Hindlimb muscle (tissue), 1 donor: ENCODE measurements around the gene ANAPC7. TPM values are rescaled to one million over a fixed set of nuclear protein-coding genes. Genes with fewer than 3 reads are reported as not detected.
"Not testable (repeated sequence)": the region's sequence is repeated elsewhere in the genome, so short reads cannot be mapped to it uniquely, and the experiment has no call there.

Experiments used
- DNase-seq: peaks from one replicate; pipeline ENCODE4 v3.0.0-alpha.2; 2013
- polyA plus RNA-seq: library from polyadenylated mRNA; unstranded; fragments of 120-200 nt; gene quantifications from one replicate; pipeline ENCODE4 v1.2.1, GENCODE V29; 2013; ENCODE audit not compliant: insufficient read length

ANAPC7 gene
- polyA plus RNA-seq, 1 donor = 62.6 TPM

DNA sequence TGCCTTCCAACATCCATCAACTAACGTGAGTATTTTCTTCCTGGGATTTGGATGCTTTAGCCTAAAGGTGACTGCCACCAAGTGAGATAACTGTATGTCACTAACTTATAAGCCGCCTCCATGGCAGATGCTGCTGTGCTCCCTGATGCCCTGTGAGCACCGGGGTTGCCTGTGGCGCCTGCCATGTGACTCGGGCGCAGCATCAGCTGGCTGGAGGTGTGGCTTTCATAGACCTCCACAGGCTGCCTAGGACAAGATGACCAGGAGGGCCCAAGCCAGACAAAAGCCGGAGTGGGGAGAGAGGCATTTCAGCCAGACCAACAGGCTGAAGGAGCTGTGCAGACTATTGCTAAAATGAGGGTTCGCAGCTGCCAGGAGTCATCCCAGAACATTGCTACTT is 55.7 kb downstream of the ANAPC7 start:
- DNase-seq = no peak

DNA sequence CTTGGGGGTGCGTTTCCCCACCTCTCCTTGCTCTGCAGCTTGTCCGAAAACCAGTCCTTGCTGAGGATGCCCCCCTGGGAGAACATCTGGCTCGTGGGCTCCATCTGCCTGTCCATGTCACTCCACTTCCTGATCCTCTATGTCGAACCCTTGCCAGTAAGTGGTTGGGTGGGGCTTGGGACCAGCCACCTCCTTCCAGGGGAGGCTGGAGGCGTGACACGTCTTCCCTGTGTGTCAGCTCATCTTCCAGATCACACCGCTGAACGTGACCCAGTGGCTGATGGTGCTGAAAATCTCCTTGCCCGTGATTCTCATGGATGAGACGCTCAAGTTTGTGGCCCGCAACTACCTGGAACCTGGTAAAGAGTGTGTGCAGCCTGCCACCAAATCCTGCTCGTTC is 57.5 kb downstream of the ANAPC7 start:
- no peak for DNase-seq

DNA sequence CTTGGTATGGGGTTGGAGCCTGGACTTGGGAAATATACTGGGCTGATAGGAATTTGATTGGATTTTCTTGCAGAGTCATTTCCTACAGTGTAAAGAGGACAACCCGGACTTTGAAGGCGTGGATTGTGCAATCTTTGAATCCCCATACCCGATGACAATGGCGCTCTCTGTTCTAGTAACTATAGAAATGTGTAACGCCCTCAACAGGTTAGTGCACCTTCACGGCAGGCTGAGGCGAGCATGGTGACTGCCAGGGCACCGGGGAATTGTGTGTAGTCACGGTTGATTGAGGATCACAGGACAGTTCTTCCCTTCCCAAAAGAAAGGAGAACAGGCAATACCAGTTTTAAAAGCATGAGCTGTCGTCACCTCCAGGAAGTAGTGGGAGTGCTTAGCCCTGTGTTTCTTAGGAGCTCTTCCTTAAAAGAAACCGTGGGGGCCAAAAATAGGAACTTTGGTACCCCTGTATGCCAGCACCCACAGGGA is 58.3 kb downstream of the ANAPC7 start:
- DNase-seq = no peak

- DNase-seq = no peak
Measured at GRCh38 chr12:110344657-110345056, 58.9 kb downstream of the ANAPC7 start.

DNA sequence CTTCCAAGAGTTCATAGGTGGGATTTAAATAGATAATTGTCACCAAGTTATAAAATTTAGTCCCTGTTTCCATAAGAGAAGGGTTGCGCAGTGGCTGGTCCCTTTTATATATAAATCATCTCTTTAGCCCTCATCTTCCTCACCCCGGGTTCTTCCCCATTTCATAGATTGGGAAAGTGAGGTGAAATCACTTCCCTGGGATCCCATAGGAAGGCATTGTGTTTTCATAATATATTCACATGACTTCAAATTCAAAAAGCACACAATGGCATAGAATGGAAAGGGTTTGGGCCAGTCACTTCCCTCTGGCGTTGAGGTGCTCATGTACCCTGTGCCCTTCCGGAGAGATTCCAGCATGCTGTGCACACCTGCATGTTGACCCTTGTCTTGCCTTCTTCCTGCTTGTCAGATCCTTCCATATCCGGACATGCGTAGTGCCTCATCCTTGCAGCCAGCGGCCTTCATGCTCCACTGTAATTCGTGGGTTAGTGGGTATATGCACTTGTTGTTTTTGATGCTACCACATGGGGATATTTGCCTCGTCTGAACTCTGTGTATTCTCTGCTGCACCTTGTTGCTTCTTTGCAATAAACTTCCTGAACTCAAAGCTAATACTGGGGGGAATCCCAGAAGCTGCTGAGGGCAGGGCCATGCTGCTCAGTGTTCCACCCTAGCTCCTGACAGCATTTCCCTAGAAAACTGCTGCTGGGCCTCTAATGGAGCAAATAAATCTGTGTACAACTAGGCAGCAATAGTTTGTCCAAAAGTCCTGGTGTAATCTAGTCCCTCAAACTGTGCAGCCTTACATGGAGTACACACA is 59.6 kb downstream of the ANAPC7 start:
- DNase-seq = no peak

DNA sequence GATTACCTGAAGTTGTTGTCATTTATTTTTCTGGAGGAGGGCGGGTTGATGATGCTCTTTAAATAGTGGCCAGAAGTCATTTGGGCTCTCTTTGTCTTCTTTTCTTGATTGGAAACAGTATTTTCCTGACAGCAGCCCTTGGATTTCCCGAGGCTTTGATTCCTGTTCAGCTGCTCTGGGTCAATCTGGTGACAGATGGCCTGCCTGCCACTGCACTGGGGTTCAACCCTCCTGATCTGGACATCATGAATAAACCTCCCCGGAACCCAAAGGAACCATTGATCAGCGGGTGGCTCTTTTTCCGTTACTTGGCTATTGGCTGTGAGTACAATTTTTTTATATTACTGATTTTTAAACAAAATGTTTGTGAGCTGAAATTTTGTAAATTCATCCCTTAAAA is 60.4 kb downstream of the ANAPC7 start:
- DNase-seq = no peak

GRCh38 chr12:110342157-110342556 is 61.4 kb downstream of the ANAPC7 start:
- DNase-seq = no peak

GRCh38 chr12:110340706-110341105 is 62.8 kb downstream of the ANAPC7 start:
- no peak for DNase-seq

DNA sequence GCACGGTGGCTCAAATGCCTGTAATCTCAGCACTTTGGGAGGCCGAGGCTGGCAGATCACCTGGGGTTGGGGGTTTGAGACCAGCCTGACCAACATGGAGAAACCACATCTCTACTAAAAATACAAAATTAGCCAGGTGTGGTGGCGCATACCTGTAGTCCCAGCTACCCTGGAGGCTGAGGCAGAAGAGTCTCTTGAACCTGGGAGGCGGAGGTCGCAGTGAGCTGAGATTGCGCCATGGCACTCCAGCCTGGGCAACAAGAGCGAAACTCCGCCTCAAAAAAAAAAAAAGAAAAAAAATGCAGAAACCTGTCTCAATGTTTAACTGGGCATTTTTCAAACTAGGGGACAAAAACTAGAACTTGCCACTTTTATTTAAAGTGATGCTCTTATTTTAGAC is 63.2 kb downstream of the ANAPC7 start:
- not testable (repeated sequence) for DNase-seq

DNA sequence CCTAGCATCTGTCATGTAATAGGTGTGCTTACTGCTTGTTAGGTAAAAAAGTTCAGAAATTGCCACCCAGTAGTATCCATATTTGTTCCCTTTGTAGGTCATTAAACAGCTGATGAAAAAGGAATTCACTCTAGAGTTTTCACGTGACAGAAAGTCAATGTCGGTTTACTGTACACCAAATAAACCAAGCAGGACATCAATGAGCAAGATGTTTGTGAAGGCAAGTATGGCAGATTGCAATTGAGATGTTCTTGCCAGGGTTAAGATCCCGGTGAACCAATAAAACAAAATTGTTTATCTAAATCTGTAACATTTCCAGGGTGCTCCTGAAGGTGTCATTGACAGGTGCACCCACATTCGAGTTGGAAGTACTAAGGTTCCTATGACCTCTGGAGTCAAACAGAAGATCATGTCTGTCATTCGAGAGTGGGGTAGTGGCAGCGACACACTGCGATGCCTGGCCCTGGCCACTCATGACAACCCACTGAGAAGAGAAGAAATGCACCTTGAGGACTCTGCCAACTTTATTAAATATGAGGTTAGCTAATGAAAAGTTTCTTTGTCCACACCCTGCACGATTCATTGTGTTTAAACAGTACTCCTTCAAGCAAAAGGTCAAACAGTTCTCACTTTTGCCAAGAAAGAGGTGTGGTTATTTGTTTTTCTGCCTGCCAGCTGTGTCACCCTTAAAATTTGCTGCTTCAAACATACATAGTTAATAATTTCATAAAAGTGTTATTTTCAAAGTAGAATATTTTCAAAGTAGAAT is 64.1 kb downstream of the ANAPC7 start:
- no peak for DNase-seq

GRCh38 chr12:110338754-110339153 is 64.8 kb downstream of the ANAPC7 start:
- no peak for DNase-seq

DNA sequence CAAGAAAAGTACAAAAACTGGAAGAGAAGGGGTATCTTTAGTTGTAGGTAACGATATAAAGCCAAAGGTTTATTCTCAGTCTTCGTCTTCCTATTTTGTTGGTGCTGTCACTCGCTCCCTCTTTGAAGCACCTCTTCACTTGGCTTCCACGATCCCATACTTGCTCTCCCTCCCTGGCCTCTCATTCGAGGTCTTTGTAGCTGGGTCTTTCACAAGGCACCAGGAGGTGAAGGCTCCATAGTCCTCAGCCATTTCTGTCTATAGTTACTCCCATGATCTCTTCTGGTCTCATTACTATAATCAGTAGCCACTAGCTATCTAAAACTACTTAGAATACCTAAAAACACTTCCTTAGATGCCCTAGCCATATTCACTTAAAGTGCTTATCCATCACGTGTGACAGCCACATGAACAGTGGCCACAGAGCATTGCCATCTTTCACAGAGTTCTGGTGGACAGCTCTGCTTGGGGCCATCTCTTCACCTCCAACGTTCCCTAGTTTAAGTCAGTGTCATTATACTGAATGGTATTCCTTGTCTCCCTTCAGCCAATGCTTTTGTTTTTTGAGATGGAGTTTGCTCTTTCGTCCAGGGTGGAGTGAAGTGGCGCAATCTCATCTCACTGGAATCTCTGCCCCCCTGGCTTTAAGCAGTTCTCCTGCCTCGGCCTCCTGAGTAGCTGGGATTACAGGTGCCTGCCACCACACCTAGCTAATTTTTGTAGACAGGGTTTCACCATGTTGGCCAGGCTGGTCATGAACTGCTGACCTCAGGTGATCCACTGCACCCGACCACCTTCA is 65.4 kb downstream of the ANAPC7 start:
- DNase-seq = no peak

DNA sequence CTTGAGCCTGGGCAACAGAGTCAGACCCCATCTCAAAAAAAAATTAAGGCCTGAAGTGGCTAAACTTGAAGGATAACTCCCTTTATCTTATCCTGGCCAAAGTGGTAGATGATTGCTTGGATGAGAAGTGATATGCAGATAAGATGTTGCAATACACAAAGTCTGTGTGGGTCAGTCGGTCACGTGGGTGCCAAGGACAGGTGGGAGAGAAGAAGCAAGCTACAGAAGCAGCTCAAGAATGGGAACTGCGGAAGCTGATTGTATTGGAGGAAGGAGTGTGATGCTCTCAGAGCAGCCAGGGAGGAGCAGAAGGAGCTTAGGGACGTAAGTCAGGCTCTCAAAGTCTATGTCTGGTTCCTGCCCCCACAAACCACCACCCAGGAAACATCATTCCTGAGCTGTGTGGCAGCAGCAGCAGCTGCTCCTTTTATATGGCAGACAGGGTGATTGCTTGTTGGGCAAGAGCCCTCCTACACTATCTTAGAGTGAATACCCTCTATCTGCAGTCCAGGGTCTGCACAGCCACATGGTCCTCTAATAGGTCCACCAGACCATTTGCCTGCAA is 67.9 kb downstream of the ANAPC7 start:
- DNase-seq = no peak

- no peak for DNase-seq
Measured at GRCh38 chr12:110333201-110333600, 70.3 kb downstream of the ANAPC7 start.

GRCh38 chr12:110330544-110330943 is 73.0 kb downstream of the ANAPC7 start:
- DNase-seq = no peak

GRCh38 chr12:110330124-110330523 is 73.4 kb downstream of the ANAPC7 start:
- no peak for DNase-seq

DNA sequence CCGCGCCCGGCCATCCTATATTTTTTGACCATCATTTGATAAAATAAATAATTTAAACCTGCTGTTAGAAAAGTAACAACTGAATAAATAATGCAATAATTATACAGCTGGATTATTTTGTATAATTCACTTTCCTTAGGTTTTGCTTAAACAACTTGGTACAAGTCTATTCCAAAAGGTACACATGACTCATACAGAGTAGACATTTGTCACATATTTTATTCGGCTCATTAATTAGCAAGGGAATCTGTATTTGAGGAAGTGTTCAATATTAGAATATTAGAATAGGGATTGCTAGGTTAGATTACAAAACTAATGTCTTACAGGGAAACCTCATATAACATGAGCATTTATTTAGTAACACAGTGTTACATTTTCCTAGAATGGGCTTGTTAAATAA is 73.8 kb downstream of the ANAPC7 start:
- DNase-seq = no peak

Other genes starting within 250 kb of the ANAPC7 start
- gene ATP2A2, start 122.5 kb downstream of the ANAPC7 start, polyA plus RNA-seq = 587 TPM
- 113 TPM for gene ARPC3, start 46.6 kb upstream of the ANAPC7 start, polyA plus RNA-seq
- gene GPN3, start 64.5 kb upstream of the ANAPC7 start, polyA plus RNA-seq = 24.3 TPM
- gene FAM216A, start 65.1 kb upstream of the ANAPC7 start, polyA plus RNA-seq = 13.9 TPM
- 112 TPM for gene VPS29, start 98.4 kb upstream of the ANAPC7 start, polyA plus RNA-seq
- gene RAD9B, start 98.6 kb upstream of the ANAPC7 start, polyA plus RNA-seq = 2.7 TPM
- gene PPTC7, start 179.6 kb upstream of the ANAPC7 start, polyA plus RNA-seq = 10.5 TPM
- 21.5 TPM for gene TCTN1, start 210.4 kb upstream of the ANAPC7 start, polyA plus RNA-seq